Endothelial cell of umbilical vein (primary cell): ENCODE results near the gene CDC42SE1.
A peak's percentile ranks its signal among the peaks of the same experiment; 100 is the strongest.

Experiments used
- EZH2 ChIP-seq: IDR thresholded peaks from 2 replicates; pipeline ENCODE4 v1.6.1; 2012; ENCODE audit warnings: borderline replicate concordance, low read depth, mild to moderate bottlenecking, moderate library complexity, low read length, inconsistent platforms; ENCODE audit not compliant: severe bottlenecking
- GATA2 ChIP-seq: IDR thresholded peaks from 2 replicates; pipeline ENCODE4 v1.7.0; 2011; ENCODE audit warnings: low read depth, mild to moderate bottlenecking, moderate library complexity, mixed read lengths, low read length; ENCODE audit not compliant: insufficient read length, insufficient read depth
- JUN ChIP-seq: IDR thresholded peaks from 2 replicates; pipeline ENCODE4 v1.6.1; 2011; ENCODE audit warnings: borderline replicate concordance, low read depth; ENCODE audit not compliant: insufficient read length, insufficient read depth
- POLR2A ChIP-seq: IDR thresholded peaks from 2 replicates; pipeline ENCODE4 v1.6.1; 2012; ENCODE audit warnings: low read depth, mild to moderate bottlenecking, control low read depth, low read length
- POLR2AphosphoS5 ChIP-seq: IDR thresholded peaks from 2 replicates; pipeline ENCODE4 v1.6.1; 2012; ENCODE audit warnings: low read depth, mild to moderate bottlenecking, control low read depth, low read length, moderate library complexity; ENCODE audit not compliant: insufficient read depth
- TF ChIP-seq, protein P1 (sequence below), 2 donors: IDR thresholded peaks; 1 replicate in 1 of 2; 2 replicates in 1 of 2; pipeline ENCODE4 v1.5.1; 2011; ENCODE audit warnings: low read length in 2 of 2, mild to moderate bottlenecking in 2 of 2, moderate library complexity in 2 of 2, control low read depth in 1 of 2, inconsistent platforms in 1 of 2, low read depth in 1 of 2; ENCODE audit not compliant: insufficient read depth in 1 of 2; ENCODE audit errors: extremely low read depth in 1 of 2
- TF ChIP-seq, protein P2 (sequence below): IDR thresholded peaks from 2 replicates; pipeline ENCODE4 v1.6.1; 2011; ENCODE audit not compliant: insufficient read depth, insufficient read length

DNA sequence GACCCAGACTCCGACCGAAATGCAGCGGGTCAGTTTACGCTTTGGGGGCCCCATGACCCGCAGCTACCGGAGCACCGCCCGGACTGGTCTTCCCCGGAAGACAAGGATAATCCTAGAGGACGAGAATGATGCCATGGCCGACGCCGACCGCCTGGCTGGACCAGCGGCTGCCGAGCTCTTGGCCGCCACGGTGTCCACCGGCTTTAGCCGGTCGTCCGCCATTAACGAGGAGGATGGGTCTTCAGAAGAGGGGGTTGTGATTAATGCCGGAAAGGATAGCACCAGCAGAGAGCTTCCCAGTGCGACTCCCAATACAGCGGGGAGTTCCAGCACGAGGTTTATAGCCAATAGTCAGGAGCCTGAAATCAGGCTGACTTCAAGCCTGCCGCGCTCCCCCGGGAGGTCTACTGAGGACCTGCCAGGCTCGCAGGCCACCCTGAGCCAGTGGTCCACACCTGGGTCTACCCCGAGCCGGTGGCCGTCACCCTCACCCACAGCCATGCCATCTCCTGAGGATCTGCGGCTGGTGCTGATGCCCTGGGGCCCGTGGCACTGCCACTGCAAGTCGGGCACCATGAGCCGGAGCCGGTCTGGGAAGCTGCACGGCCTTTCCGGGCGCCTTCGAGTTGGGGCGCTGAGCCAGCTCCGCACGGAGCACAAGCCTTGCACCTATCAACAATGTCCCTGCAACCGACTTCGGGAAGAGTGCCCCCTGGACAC is 11.3 kb downstream of the CDC42SE1 start:
- TF ChIP-seq, protein P1, sequence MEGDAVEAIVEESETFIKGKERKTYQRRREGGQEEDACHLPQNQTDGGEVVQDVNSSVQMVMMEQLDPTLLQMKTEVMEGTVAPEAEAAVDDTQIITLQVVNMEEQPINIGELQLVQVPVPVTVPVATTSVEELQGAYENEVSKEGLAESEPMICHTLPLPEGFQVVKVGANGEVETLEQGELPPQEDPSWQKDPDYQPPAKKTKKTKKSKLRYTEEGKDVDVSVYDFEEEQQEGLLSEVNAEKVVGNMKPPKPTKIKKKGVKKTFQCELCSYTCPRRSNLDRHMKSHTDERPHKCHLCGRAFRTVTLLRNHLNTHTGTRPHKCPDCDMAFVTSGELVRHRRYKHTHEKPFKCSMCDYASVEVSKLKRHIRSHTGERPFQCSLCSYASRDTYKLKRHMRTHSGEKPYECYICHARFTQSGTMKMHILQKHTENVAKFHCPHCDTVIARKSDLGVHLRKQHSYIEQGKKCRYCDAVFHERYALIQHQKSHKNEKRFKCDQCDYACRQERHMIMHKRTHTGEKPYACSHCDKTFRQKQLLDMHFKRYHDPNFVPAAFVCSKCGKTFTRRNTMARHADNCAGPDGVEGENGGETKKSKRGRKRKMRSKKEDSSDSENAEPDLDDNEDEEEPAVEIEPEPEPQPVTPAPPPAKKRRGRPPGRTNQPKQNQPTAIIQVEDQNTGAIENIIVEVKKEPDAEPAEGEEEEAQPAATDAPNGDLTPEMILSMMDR (IDR thresholded peaks at IDR 0.05; ENCODE audit: extremely low read depth in 1 of 2, insufficient read depth in 1 of 2, low read depth in 1 of 2, low read length in 2 of 2) = peak; percentile 40 to 74
- TF ChIP-seq POLR2AphosphoS5 (peak; percentile 58), POLR2A (peak; percentile 65), JUN (no peak), EZH2 (no peak), GATA2 (no peak)
- TF ChIP-seq, protein P2, sequence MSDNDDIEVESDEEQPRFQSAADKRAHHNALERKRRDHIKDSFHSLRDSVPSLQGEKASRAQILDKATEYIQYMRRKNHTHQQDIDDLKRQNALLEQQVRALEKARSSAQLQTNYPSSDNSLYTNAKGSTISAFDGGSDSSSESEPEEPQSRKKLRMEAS = peak; percentile 29
